Measurements from ENCODE around the gene CYP4F2. TPM values are rescaled to one million over a fixed set of nuclear protein-coding genes. Genes with fewer than 3 reads are reported as not detected.

CYP4F2 gene, protein sequence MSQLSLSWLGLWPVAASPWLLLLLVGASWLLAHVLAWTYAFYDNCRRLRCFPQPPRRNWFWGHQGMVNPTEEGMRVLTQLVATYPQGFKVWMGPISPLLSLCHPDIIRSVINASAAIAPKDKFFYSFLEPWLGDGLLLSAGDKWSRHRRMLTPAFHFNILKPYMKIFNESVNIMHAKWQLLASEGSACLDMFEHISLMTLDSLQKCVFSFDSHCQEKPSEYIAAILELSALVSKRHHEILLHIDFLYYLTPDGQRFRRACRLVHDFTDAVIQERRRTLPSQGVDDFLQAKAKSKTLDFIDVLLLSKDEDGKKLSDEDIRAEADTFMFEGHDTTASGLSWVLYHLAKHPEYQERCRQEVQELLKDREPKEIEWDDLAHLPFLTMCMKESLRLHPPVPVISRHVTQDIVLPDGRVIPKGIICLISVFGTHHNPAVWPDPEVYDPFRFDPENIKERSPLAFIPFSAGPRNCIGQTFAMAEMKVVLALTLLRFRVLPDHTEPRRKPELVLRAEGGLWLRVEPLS
- total RNA-seq, result not detected in 2 replicates

DNA sequence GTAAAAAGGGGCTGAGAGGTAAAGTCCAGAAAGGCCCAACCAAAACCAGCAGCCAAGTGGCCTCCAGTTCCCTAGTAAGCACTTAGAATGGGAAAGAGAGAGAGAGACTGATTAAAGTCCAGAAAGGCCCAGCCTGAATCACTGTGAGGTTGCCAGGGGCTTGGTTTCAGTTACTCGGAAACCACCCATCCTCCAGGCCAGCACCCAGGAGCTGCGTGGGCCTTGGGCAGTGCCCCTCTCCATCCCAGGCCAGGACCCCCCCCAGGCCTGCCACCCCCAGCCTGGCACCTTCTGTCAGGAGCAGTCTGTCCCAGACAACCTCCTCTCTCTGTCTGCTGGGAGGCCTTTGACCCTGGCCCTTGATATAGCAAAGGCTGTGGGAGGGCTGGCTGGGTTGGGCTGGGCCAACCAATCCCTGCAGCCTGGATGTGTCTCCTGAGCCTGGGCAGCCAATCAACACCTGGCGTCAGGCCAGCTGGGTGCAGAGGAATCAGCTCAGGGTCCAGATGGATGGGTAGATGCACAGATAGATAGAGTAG, at the start of gene CYP4F2:
Gene CYP4F2 (minus strand): TSS at position 337 of the 539 bp plus-strand sequence. CDS start 463 bp downstream, outside the sequence.

DNA sequence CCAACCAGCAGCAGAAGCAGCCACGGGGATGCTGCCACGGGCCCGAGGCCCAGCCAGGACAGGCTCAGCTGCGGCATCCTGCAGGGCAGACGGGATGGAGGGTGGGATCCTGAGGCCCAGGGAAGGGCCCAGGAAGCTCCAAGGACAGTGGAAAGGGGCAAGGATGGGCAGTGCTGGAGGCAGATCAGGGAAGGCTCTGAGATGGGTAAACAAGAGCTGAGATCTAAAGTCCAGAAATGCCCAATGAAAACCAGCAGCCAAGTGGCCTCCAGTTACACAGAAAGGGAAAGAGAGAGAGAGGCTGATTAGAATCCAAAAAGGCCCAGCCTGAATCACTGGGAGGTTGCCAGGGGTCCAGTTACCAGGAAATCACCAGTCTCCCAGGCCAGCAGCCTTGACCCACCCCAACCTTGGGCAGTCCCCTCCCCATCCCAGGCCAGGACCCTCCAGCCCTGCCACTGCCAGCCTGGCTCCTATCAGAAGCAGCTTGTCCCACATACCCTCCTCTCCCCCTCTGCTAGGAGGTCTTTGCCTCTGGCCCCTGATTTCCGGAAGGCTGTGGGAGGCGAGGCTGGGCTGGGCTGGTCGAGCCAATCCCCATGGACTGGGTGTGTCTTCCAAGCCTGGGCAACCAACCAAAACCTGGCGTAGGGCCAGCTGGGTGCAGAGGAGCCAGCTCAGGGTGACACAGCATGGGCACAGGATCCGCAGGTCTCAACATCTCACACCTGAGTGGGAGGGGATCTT, 36.6 kb upstream of the CYP4F2 start, which contains the start of gene CYP4F11:
Gene CYP4F11 (minus strand): TSS at position 198 of the 747 bp plus-strand sequence. CDS start 121 bp downstream, at position 77.

Small RNA genes lying within 50 kb of the gene (small RNA-seq; reads per million reads assigned to genes)
- not detected for gene CYP4F36P

Other genes with a start within 250 kb of the CYP4F2 start
- gene CYP4F12, start 225.0 kb downstream of the CYP4F2 start, total RNA-seq, result 0.39 and 2.6 TPM in 2 replicates
- not detected in 2 replicates for gene OR10H2, start 170.1 kb downstream of the CYP4F2 start, total RNA-seq
- not detected in 2 replicates for gene OR10H3, start 160.1 kb downstream of the CYP4F2 start, total RNA-seq
- not detected in 2 replicates for gene OR10H5, start 110.4 kb downstream of the CYP4F2 start, total RNA-seq
- gene OR10H1, start 82.4 kb downstream of the CYP4F2 start, total RNA-seq, result not detected in 2 replicates
- not detected in 2 replicates for gene CYP4F11, start 36.5 kb upstream of the CYP4F2 start, total RNA-seq
- gene OR10H4, start 50.9 kb upstream of the CYP4F2 start, total RNA-seq, result not detected in 2 replicates
- gene TPM4, start 178.4 kb upstream of the CYP4F2 start, total RNA-seq, result 902 and 934 TPM in 2 replicates
- 80.1 and 113 TPM in 2 replicates for gene RAB8A, start 213.8 kb upstream of the CYP4F2 start, total RNA-seq
- gene HSH2D, start 245.6 kb upstream of the CYP4F2 start, total RNA-seq, result not detected in 2 replicates